ENCODE data around the gene DDX42.
A peak's percentile ranks its signal among the peaks of the same experiment; 100 is the strongest.

The DDX42 gene

DNA sequence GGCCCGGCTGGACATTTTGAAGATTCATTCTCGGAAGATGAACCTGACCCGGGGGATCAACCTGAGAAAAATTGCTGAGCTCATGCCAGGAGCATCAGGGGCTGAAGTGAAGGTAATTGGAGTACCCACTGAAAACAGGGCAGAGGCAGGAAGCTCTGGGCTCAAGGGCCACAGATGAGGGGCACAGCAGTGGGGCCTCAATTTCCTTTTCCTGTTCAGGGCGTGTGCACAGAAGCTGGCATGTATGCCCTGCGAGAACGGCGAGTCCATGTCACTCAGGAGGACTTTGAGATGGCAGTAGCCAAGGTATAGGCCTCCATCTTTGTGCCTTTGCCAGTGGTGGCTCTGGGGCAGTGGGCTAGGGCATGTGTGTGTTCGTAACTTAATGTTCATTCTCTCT is 57.5 kb downstream of the DDX42 start:
- Histone ChIP-seq H3K9me3 (no peaks in the 10 kb centered on the region), H3K27me3 (no peaks in the 10 kb centered on the region), H3K36me3 (peaks cover 79% of the 10 kb centered on the region), H3K4me3 (ENCODE audit: low read depth, low read length) (no peak overlapping the region), H3K4me1 (peaks cover 7% of the 10 kb centered on the region)
- DNase-seq, result no peak
- TF ChIP-seq, protein P1, sequence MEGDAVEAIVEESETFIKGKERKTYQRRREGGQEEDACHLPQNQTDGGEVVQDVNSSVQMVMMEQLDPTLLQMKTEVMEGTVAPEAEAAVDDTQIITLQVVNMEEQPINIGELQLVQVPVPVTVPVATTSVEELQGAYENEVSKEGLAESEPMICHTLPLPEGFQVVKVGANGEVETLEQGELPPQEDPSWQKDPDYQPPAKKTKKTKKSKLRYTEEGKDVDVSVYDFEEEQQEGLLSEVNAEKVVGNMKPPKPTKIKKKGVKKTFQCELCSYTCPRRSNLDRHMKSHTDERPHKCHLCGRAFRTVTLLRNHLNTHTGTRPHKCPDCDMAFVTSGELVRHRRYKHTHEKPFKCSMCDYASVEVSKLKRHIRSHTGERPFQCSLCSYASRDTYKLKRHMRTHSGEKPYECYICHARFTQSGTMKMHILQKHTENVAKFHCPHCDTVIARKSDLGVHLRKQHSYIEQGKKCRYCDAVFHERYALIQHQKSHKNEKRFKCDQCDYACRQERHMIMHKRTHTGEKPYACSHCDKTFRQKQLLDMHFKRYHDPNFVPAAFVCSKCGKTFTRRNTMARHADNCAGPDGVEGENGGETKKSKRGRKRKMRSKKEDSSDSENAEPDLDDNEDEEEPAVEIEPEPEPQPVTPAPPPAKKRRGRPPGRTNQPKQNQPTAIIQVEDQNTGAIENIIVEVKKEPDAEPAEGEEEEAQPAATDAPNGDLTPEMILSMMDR (IDR thresholded peaks at IDR 0.05; ENCODE audit: low read depth, low read length), result no peak

DNA sequence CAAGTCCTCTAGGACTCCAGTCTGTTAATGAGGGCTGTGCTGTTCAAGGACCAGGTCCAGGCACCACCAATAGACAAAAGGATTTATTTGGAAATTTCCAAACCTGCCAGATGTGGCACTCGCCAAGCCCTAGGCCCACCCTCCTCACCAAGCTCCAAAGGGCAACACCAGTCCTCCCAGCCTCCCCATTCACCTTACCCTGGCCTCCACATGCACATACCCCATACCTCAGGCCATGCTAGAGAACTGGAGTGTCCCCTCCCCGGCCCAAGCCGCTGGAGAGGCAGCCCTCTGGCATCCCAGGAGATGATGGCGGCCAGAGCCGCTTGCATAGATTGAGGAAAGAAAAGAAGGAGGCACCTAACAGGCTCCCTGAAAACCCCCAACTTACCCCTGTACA is 58.0 kb downstream of the DDX42 start:
- no peak for DNase-seq
- TF ChIP-seq, protein P1 (IDR thresholded peaks at IDR 0.05; ENCODE audit: low read depth, low read length), result no peak
- no peaks in the 10 kb centered on the region for H3K27me3 ChIP-seq
- peaks cover 7% of the 10 kb centered on the region for H3K4me1 ChIP-seq
- no peaks in the 10 kb centered on the region for H3K9me3 ChIP-seq
- peaks cover 84% of the 10 kb centered on the region for H3K36me3 ChIP-seq
- H3K4me3 ChIP-seq (ENCODE audit: low read depth, low read length), result no peak overlapping the region

- no peaks in the 10 kb centered on the region for H3K27me3 ChIP-seq
- TF ChIP-seq, protein P1 (IDR thresholded peaks at IDR 0.05; ENCODE audit: low read depth, low read length), result peak; percentile 16; the same call in 1 of the 2 replicates
- no peak overlapping the region for H3K4me3 ChIP-seq (ENCODE audit: low read depth, low read length)
- peaks cover 7% of the 10 kb centered on the region for H3K4me1 ChIP-seq
- DNase-seq, result no peak
- peaks cover 89% of the 10 kb centered on the region for H3K36me3 ChIP-seq
- H3K9me3 ChIP-seq, result no peaks in the 10 kb centered on the region
Observed at GRCh38 chr17:63832455-63832854, 58.5 kb downstream of the DDX42 start.

GRCh38 chr17:63833026-63833740 is 59.2 kb downstream of the DDX42 start:
- no peak for DNase-seq
- Histone ChIP-seq H3K27me3 (no peaks in the 10 kb centered on the region), H3K4me3 (ENCODE audit: low read depth, low read length) (no peak overlapping the region), H3K9me3 (no peaks in the 10 kb centered on the region), H3K36me3 (peaks cover 91% of the 10 kb centered on the region), H3K4me1 (peaks cover 7% of the 10 kb centered on the region)
- TF ChIP-seq, protein P1 (IDR thresholded peaks at IDR 0.05; ENCODE audit: low read depth, low read length), result no peak

DNA sequence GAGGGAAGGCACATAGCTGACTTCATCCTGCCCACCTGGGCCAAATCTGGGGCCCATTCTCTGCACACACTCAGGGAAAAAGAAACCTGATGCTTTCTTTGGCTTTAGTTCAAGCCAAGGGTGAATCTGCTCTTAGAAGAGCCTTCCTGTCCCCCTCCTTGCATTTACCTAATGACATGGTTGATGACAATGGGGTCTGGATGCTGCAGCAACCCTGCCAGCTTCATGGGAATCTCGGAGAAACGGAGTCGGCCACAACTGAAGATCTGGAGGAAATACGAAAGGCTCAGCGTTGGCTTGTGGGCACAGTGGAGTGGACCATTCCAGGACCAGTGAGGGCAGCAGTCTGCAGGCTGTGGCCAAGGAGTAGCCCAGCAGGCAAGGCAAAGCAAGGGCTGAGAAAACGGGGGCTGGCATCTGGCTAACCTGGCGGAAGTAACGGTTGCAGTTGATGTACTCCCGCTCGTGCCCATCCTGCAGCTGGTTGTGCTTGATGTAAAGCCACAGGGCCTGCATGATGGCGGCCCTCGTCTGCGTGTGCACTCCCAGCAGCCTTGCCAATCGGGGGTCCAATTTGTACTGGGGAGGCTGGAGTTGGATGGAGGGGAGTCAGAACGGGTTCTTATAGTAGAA is 59.9 kb downstream of the DDX42 start:
- no peak for DNase-seq
- H3K4me3 ChIP-seq (ENCODE audit: low read depth, low read length), result no peak overlapping the region
- no peaks in the 10 kb centered on the region for H3K27me3 ChIP-seq
- H3K4me1 ChIP-seq, result peaks cover 10% of the 10 kb centered on the region
- peaks cover 84% of the 10 kb centered on the region for H3K36me3 ChIP-seq
- no peaks in the 10 kb centered on the region for H3K9me3 ChIP-seq
- TF ChIP-seq, protein P1 (IDR thresholded peaks at IDR 0.05; ENCODE audit: low read depth, low read length), result no peak

Measured in BE2C (cell line).